HG03575 (cell line): Measurements from ENCODE around the gene DGAT2.
"Not testable (repeated sequence)": the region's sequence is repeated elsewhere in the genome, so short reads cannot be mapped to it uniquely, and the experiment has no call there.

Experiments used
- ATAC-seq: cut with Tn5 transposase; IDR thresholded peaks from one replicate; pipeline ENCODE4 v1.9.1; 2021; ENCODE audit not compliant: unreplicated experiment, insufficient number of reproducible peaks, low FRiP score; ENCODE audit errors: extremely low read depth

The DGAT2 gene

GRCh38 chr11:75743711-75744563 lies 24.6 kb upstream of the DGAT2 start:
- ATAC-seq = no peak

DNA sequence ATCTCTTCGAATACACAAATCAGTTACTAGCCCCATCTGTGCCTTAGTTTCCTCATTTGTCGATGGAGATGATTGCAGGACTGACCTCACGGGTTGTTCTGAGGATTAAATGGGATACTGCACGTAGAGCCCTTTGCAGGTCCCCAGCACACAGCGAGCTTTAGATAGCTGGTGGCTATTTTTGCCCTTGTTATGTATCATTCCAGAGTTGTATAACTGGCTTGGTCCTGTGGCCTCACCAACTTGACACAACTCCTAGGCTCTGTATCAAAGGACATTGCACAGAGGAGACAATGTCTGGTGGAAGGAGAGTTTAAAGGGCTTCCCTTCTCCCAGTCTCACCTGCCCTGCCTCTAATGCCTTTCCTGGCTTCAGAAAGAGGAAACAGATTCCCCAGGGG lies 22.8 kb upstream of the DGAT2 start:
- no peak for ATAC-seq

GRCh38 chr11:75748729-75749273 lies 19.8 kb upstream of the DGAT2 start:
- ATAC-seq = not testable (repeated sequence)

DNA sequence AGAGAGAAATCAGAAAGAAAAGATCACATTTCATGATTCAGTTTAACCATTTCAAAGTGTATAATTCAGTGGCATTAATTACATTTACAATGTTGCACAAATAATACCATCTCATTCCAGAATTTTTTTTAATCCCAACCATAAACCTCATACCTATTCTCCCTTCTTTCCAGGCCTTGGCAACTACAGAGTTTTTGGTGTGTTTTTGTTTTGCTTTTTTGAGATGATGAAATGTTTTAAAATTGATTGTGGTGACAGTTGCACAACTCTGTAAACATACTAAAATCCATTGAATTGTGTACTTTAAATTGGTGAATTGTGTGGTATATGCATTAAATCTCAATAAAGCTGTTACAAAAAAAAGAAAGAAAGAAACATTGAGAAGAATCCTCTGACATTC lies 13.6 kb upstream of the DGAT2 start:
- ATAC-seq = not testable (repeated sequence)

DNA sequence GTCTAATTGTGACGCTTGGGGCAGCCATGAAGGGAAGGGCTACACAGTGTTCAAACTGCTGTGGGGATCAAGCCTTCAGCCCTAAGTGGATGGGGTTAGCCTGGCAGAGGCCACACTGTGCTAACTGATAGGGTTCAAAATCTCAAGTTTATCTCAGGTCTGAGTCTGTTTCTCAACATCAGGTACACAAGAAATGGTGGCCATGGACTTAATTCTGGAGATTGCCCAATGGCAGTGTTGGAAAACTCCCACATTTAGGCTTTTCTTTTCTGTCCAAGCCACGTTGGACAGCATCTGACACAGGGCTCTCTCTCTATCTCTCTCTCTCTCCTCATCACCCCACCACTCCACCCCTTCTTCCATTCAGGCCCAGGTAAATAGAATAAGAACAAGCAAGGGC lies 10.9 kb upstream of the DGAT2 start:
- no peak for ATAC-seq

- no peak for ATAC-seq
Observed at GRCh38 chr11:75759832-75760231, 8.7 kb upstream of the DGAT2 start.

GRCh38 chr11:75760243-75760642 lies 8.3 kb upstream of the DGAT2 start:
- no peak for ATAC-seq

GRCh38 chr11:75760710-75761493 lies 7.7 kb upstream of the DGAT2 start:
- no peak for ATAC-seq

GRCh38 chr11:75762158-75762557 lies 6.4 kb upstream of the DGAT2 start:
- no peak for ATAC-seq

DNA sequence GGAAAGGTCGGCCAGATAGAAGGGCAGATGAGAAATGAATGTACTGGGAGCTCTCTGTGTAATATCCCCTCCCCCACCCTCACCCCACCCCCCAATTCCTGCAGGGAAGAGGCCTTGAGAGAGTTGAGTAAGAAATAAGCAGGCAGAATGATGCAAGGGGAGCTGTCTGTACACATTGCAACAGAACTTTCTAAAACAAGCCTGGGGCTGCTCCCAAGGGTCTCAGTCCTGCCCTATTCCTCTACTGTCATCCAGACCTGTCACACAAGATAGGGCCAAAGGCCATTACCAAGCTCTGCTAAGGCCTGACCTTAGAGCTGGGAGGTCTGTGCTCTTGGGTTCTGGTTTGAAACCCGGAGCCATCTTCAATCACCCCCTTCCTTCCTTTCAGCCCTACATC lies 5.7 kb upstream of the DGAT2 start:
- ATAC-seq = no peak

DNA sequence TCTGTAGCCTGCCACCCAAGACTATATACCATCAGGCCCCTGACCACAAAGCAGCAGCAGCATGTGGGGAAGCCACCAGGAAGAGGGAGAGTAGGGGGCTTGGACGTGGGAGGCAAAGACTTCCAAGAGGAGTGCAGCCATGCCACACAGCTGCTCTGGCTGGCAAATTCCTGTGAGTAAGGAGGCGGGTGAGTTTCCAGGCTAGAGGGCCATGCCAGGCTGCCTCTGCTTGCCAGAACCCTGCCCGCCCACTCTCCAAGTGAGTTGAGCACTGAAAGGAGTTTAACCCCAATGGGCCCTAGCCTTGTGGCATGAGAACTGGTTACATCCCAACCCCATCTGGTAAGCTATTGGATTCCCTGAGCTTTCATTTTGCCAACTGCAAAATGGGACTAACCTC lies 4.7 kb upstream of the DGAT2 start:
- ATAC-seq = no peak

DNA sequence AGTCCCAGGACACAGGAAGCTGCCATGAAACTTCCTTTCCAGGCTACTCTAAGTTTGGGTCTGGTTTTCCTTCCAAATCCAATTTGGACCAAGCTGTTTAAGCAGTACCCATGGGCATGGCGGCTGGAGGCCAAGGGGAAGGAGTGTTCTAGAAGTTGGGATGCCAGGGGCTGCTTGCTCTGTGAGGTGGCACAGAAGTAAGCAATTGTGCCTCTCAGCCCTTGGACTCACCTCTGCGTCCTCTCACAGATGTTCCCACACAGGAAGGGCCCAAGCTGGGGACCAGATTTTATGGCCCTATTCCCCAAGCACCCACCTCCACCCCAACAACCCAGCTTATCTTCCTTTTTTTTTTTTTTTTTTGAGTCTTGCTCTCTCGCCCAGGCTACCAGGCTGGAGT lies 3.5 kb upstream of the DGAT2 start:
- ATAC-seq = no peak

- ATAC-seq = no peak
Observed at GRCh38 chr11:75766443-75767227, 1.9 kb upstream of the DGAT2 start.

DNA sequence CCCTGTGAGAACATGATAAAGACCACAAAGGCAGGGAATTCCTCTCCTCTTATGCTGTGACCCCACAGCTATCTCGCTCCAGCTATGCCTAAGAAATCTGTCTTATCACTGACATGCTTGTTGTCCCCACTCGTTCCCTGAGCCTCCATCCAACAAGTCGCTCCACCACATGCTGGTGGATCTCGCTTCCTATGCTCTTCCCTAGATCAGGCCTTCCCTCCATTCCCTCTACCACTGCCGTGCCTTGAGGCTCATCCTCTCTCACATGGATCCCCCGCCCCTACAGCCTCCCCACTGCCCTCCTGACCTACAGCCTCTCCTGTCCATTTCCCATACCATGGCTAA lies 1.4 kb upstream of the DGAT2 start:
- no peak for ATAC-seq

- no peak for ATAC-seq
Observed at GRCh38 chr11:75767793-75768111, 826 bp upstream of the DGAT2 start.

DNA sequence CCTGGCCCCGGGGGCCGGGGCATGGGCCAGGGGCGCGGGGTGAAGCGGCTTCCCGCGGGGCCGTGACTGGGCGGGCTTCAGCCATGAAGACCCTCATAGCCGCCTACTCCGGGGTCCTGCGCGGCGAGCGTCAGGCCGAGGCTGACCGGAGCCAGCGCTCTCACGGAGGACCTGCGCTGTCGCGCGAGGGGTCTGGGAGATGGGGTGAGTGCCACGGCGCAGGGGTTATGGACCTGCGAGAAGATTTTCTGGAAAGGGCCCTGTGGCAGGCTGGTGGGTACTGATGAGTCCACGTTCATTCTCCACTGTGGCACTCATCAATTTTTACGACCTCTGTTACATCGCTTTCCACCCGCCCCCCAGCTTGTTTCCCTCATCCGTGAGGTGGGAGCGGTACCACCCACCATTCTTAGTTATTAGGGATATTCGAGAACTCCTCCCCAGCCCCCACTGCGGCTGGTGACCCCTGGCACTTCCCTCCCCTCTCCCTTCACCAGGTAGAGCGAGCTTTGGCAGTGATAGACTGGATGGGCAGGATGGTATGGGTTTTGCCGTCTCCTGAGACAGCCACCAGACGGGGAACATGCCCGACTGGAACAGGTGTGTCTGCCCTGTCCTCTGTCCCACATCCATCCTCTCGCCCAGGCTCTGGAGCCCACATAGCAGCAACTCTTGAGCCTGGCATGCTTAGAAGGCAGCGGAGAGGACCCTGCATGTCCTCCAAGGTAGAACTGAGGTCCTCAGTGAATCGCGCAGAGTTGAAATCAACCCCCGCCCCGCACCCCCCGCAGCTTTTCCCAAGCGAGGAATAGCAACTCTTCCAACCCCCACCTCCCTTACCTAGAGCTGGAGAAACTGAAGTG lies 562 bp downstream of the DGAT2 start:
- ATAC-seq = no peak

- ATAC-seq = no peak
Observed at GRCh38 chr11:75770102-75770501, 1.5 kb downstream of the DGAT2 start.

GRCh38 chr11:75771646-75772410 lies 3.2 kb downstream of the DGAT2 start:
- no peak for ATAC-seq
